Measurements from ENCODE around the gene ERRFI1. TPM values are rescaled to one million over a fixed set of nuclear protein-coding genes. Genes with fewer than 3 reads are reported as not detected.
A peak's percentile ranks its signal among the peaks of the same experiment; 100 is the strongest.
"Not testable (repeated sequence)": the region's sequence is repeated elsewhere in the genome, so short reads cannot be mapped to it uniquely, and the experiment has no call there.

The ERRFI1 gene, protein sequence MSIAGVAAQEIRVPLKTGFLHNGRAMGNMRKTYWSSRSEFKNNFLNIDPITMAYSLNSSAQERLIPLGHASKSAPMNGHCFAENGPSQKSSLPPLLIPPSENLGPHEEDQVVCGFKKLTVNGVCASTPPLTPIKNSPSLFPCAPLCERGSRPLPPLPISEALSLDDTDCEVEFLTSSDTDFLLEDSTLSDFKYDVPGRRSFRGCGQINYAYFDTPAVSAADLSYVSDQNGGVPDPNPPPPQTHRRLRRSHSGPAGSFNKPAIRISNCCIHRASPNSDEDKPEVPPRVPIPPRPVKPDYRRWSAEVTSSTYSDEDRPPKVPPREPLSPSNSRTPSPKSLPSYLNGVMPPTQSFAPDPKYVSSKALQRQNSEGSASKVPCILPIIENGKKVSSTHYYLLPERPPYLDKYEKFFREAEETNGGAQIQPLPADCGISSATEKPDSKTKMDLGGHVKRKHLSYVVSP
- polyA plus RNA-seq (2014; cell fraction: cytosol; rRNA removed), result 6.2 and 6.5 TPM in 2 replicates
- polyA plus RNA-seq (2014; cell fraction: nucleus; rRNA removed), result 4.8 and 7.1 TPM in 2 replicates

DNA sequence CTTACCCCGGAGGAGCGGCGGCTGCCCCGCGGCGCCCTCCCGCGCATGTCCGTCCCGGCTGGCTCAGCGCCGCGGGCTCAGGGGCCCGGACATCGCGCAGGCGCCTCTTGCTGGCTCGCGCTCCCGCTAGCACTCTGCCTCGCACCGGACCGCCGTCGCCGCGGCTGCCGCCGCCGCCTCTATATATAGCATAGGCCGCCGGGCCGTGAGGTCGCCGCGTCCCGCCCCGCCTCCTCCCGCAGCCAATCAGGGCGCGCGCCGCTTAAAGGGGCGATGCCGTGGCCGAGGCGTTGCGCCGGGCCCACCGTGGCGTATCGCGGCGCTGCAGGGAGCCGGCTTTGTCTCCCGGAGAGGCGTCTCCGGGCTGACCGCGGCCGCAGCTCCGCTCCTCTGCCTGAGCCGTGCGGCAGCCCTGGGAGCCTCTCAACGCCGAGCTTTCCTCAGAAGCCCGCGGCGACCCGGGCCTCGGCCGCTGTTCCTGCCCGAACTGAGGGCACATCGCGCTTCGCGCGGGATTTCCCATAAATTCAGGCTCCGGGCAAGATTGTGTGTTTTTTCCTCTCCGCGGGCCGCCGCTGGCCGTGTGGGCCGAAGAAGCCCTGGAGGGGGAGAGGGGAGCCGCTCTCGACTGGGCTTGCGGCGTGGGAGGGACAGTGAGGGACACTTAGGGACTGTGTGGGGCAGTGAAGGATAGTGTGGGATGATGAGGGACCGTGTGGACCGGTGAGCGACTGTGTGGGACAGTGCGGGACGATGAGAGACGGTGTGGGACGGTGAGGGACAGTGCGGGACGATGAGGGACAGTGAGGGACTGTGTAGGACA, at the start of gene ERRFI1:
Gene ERRFI1 (minus strand): TSS at position 157 of the 823 bp plus-strand sequence. CDS start 10,690 bp downstream, outside the sequence.
- DNase-seq (ENCODE audit: low spot score), result peak; percentile 86

DNA sequence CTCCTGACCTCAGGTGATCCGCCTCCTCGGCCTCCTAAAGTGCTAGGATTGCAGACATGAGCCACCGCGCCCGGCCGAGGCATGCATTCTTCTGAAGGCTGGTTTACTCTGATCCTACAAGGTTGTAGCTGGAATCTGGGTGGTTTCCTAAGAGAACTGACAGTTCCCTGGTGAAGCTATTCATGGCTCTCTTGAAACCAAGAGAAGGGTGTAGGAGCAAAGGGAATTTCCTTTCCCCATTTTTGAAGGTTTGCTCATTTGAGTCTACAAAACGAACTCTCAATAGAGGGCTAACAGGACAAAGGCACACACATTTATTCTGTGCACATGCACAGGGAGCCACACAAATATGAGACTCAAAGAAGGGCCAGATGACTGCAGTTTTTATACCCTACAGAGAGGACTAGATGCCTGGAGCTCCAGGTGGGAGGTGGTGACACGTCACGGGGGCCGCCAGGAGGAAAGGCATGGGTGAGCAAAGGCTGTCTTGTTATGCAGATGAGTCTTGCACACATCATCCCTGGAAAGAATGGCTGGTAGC, 49.5 kb upstream of the ERRFI1 start:
- DNase-seq (ENCODE audit: low spot score), result no peak

DNA sequence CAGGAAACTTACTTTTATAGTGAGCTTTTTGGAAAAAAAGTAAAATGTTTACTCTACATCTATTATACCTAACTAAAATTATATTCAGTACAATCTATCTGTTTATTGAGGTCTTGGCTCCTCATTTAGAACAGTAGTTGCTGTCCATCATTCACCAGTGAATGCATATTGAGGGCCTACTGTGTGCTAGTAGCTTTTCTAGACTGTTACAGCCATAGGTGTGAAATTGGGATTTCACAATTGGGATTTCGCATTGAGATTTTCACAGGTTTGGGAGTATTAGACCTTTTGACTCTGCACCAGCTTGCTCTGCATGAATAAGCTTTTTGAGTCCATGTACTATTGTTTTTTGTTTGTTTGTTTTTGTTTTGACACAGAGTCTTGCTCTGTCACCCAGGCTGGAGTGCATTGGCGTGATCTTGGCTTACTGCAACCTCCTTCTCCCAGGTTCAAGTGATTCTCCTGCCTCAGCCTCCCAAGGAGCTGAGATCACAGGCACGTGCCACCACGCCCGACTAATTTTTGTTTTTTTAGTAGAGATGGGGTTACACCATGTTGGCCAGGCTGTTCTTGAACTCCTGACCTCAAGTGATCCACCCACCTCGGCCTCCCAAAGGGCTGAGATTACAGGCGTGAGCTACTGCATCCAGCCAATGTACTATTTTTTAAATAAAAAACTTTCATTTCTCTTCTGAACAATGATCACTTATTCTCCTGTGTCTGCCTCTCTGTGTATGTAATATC, 47.2 kb upstream of the ERRFI1 start:
- no peak for DNase-seq (ENCODE audit: low spot score)

DNA sequence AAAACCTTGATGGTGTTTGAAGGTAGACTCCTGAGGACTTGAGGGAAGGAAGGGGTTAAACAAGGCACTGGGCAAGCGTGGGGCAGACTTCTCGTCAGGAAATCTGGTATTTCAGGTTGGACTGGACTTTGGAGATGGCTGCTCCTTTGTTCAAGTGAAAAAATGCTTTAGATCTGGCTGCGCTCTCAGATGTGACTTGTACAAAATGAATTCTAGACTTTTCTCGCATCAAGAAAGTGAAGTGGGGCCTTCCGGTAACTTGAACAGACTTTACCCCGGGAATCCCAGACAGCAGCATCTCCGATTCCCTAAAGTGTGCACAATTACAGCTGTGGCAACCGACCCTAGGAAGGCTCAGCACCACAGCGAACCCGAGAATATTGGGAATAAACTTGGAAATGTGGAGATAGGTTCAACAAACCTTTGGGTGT, 44.3 kb upstream of the ERRFI1 start:
- no peak for DNase-seq (ENCODE audit: low spot score)

DNA sequence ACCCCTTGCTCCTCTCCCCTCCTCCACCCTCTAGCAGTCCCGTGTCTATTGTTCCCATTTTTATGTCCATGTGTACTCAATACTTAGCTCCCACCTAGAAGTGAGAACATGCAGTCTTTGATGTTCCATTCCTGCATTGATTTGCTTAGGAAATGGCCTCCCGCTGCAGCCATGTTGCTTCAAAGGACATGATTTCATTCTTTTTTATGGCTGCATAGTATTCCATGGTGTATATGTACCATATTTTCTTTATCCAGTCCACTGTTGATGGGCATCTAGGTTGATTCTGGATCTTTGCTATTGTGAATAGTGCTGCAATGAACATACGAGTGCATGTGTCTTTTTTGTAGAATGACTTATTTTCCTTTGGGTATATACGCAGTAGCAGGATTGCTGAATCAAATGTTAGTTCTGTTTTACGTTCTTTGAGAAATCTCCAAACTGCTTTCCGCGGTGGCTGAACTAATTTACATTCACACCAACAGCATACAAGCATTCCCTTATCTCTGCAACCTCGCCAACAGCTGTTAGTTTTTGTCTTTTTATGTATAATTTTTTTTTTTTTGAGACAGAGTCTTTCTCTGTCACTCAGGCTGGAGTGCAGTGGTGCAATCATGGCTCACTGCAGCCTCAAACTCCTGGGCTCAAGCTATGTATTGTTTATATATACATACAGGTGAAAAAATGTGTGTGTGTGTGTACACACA, 43.7 kb upstream of the ERRFI1 start:
- DNase-seq (ENCODE audit: low spot score), result not testable (repeated sequence)

DNA sequence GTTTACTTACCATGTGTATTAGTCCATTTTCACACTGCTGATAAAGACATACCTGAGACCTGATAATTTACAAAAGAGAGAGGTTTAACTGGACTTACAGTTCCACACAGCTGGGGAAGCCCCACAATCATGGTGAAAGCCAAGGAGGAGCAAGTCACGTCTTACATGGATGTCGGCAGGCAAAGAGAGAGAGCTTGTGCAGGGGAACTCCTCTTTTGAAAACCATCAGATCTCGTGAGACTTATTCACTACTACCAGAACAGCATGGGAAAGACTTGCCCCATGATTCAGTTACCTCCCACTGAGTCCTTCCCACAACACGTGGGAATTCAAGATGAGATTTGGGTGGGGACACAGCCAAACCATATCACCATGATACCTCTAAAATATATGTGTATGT, 39.3 kb upstream of the ERRFI1 start:
- DNase-seq (ENCODE audit: low spot score), result no peak

DNA sequence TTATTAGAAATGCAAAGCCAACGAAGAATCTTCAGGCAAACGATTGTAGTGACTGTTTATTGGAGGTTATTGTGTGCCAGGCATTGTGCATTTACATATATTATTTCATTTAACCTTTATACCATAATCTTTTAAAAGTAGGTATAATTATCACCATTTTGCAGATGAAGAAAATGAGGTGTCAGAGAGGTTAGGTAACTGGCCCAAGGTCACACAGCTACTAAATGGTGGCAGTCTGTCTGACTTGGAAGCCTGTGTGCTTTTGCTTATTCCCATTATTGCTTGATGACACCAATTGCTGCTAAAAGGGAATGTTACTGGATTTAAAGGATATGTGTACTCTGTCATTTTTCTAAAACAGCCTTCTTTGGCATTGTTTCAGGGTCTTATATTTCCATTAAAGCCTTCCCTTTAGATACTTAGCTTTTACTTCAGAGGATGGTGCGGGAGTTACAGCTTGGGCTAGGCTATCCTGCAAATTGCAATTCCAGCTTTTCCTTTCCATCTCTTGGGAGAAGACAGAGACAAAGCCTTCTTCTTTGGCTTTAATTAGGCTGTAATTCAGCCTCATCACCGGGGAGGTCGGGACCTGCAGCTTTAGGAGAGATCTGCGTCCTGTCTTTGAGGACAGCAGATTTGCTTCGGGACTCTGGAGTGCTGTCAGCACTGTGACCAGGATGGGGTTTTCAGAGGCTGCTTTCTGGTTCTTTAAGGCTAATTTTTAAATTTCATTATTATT, 37.4 kb upstream of the ERRFI1 start:
- peak; percentile 6 for DNase-seq (ENCODE audit: low spot score)

DNA sequence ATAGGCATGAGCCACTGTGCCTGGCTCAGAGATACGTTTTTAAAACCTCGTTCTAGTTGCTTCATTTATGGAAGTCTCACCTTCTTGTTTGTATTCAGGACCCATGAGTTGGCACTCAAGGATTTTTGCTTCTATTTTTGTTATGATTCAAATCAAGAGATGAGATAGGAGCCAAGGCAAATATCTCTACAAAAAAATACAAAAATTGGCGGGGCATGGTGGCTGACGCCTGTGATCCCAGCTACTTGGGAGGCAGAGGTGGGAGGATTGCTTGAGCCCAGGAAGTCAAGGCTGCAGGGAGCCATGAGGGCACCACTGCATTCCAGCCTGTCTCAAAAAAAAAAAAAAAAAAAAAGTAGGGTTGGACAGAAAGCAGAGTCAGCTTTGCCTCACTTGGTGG, 36.8 kb upstream of the ERRFI1 start:
- DNase-seq (ENCODE audit: low spot score), result no peak

DNA sequence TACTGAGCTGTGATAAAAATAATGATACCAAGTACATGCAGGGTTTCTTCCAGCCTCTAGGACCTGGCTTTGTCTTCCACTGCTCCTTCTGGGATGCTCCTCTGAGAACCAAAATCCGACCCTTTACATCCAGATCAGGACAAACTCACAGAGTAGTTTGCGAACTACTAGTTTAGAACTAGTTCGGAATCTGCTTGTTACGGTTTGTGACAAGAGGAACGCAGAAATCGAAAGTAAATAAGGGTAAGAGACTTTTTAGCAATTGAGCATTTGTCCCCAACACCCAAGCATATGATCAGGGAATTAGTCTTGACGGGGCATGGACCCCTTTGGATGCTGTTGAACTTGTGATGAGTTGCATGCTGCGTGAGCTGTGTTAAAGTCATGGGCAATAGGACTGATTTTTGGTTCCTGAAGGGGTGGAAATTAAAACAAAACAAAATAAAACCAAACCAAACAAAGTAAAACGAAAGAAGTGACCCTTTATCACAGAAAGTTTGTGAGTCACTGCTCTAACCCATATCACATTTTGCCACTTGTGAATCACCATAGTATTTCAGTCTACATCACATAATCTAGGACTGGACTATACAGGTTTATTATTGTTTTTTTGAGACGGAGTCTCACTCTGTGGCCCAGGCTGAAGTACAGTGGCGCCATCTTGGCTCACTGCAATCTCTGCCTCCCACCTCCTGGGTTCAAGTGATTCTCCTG, 35.7 kb upstream of the ERRFI1 start:
- no peak for DNase-seq (ENCODE audit: low spot score)

DNA sequence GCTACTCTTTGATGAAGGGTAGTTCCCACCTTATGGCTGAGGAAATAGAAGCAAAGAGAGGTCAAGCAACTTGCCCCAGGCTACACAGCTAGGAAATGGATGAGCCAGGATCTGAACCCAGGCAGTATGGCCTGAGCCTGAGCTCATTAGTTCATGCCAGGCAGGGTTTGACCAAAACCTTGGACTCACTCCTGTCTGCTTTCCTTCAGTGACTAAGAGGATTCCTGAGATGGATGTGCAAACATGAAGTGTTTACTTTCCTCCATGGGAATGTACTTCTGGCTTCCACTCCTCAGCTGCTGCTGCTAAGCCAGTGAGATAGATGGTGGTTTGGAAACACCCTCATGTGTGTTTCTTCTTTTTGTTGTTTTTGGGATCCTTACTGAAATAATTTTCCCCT, 35.1 kb upstream of the ERRFI1 start:
- no peak for DNase-seq (ENCODE audit: low spot score)

DNA sequence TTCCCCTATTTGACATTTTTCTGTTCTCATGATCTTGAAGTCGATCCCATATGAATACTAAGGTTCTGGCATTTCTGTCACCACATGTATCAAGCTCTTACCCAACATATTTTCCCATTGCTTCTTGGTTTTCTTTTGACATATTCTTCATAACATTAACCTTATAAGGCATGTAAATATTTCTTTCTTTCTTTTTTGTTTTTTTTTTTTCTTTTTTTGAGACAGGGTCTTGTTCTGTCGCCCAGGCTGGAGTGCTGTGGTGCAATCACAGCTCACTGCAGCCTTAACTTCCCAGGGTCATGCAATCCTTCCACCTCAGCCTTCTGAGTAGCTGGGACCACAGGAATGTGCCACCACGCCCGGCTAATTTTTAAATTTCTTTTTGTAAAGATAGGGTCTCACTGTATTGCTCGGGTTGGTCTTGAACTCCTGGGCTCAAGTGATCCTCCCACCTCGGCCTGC, 33.1 kb upstream of the ERRFI1 start:
- no peak for DNase-seq (ENCODE audit: low spot score)

DNA sequence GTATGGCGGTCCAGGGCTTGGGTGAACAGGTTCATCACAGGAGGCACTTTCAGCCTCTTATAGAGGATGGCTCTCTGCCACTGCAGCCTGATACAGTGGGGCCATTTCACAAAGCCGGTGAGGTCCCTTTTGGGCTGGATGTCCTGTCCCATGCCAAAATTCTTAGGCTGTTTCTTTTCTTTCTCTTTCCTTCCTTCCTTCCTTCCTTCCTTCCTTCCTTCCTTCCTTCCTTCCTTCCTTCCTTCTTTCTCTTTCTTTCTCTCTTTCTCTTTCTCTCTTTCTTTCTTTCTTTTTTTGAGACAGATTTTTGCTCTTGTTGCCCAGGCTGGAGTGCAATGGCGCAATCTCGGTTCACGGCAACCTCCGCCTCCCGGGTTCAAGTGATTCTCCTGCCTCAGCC, 31.7 kb upstream of the ERRFI1 start:
- not testable (repeated sequence) for DNase-seq (ENCODE audit: low spot score)

DNA sequence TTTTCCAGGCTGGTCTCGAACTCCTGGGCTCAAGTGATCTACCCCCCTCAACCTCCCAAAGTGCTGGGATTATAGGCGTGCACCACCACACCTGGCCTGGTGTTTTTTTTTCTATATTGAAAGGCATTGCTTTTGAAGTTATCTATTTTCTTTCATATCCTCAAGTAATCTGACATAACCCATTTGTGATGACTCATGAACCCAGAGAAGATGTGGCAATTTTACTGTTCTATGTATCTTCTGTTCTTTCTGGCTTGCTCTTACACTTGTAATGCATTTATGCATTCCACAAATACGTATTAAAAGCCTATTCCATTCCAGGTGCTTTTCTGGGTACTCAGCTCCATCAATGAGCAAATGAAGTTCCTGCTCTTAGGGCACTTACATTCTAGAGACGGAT, 29.9 kb upstream of the ERRFI1 start:
- no peak for DNase-seq (ENCODE audit: low spot score)

DNA sequence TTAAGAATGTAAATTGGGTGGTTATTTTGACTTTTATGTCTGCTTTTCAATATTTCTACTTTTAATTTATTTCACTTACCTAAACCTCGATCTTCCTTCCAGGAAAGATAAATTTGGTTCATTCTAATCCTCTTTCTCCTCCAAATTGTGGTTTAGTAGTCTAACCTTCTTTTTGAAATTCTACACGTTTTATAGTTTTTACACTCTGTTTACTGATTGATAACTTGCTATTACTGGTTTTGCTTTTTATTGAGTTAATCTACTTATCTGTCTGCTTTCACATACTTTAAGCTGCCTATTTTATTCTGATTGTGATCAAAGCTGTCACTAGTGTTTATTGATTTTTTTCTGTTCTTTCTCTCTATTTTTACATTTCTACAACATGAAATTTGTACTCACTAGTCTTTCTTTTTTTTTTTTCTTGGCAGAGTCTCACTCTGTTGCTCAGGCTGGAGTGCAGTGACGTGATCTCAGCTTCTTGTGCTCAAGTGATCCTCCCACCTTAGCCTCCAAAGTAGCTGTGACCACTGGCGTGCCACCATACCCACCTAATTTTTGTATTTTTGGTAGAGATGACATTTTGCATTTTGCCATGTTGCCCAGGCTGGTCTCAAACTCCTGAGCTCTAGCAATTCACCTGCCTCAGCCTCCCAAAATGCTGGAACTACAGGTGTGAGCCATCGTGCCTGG, 27.9 kb upstream of the ERRFI1 start:
- DNase-seq (ENCODE audit: low spot score), result no peak

DNA sequence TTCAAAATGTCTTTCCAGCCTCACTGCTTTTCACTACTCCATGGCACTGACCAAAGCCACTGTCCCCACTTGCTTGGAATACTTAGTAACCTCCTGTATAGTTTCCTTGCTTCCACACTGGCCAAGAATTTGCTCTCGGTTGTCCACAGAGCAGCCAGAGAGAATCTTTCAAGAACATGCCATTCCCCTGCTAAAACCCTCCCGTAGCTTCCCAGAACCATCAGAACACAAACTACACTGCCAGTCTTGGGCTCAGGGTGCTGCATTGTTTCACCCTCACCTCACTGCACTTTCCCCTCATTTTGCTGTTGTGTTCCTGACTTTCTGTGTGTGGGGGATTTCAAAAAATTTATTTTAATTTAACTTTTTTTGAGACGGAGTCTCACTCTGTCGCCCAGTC, 25.5 kb upstream of the ERRFI1 start:
- no peak for DNase-seq (ENCODE audit: low spot score)

DNA sequence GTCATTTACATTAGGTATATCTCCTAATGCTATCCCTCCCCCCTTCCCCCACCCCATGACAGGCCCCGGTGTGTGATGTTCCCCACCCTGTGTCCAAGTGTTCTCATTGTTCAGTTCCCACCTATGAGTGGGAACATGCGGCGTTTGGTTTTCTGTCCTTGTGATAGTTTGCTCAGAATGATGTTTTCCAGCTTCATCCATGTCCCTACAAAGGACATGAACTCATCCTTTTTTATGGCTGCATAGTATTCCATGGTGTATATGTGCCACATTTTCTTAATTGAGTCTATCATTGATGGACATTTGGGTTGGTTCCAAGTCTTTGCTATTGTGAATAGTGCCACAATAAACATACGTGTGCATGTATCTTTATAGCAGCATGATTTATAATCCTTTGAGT, 23.1 kb upstream of the ERRFI1 start:
- not testable (repeated sequence) for DNase-seq (ENCODE audit: low spot score)

DNA sequence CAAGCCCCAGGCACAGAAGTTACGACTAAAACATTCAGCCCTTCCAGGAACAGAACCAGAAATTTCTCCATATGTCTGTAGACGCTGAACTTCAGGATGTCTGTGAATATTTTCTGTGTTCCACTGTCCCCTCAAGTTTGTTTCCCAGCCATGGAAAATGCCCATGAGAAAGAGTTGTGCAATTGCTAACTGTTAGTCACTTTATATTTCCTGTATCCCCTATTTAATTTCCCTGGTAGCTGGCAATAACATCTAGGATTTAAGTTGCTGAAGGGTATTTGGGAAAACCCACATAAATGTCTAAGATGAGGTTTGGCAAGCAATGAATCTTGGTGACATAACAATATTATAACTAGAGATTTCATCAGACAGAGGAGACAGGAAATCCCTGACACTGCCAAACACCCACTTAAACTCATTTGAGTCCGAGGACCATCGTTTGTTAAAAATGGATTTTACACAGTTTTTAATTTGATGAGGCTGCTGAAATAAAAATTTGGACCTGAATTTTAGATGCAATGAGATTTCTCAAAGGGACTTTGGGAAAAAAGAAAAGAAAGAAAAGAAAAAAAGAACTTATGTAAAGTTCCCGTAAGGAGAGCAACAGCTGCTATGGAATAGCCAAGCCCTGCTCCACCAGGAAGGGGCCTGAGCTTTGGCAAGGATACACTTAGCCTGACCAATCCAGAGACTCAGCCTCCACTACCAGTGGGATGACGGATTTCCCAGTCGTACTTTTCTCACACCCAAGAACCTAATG, 21.8 kb upstream of the ERRFI1 start:
- no peak for DNase-seq (ENCODE audit: low spot score)

DNA sequence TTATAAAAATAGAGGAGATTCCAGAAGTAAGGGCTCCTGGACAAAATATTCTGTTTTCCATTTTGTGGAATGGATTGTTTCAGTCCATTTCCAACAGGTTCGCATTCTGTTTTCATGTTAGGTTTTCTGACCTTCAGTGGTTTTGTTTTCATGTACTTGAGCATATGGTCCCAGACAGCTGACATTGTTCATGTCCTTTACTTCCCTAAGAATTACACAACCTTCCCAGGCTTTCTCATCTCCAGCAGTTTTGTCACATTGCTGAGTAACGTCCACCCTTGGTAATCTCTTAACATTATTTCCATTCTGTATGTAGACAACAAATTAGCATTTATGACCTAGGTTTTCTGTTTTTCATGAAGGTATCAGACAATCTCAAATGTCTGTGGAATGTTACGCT, 21.0 kb upstream of the ERRFI1 start:
- no peak for DNase-seq (ENCODE audit: low spot score)
